DND-41 (cell line): Measurements from ENCODE around the gene EXOC3L2.

Experiments used
- CTCF ChIP-seq: IDR thresholded peaks from 2 replicates; pipeline ENCODE4 v1.5.1; 2012; ENCODE audit warnings: borderline replicate concordance, low read length, moderate library complexity, mild to moderate bottlenecking; ENCODE audit not compliant: poor library complexity, severe bottlenecking; ENCODE audit errors: extremely low read depth
- EZH2 ChIP-seq: IDR thresholded peaks from 3 replicates; pipeline ENCODE4 v1.6.1; 2012; ENCODE audit warnings: borderline replicate concordance, low read depth, mild to moderate bottlenecking, moderate library complexity, low read length, inconsistent platforms; ENCODE audit not compliant: severe bottlenecking

GRCh38 chr19:45223879-45224278 lies 21.3 kb downstream of the EXOC3L2 start:
- TF ChIP-seq EZH2: no peak
- no peak for TF ChIP-seq CTCF
